ENCODE measurements around the gene CYP4F8.

Gene CYP4F8

GRCh38 chr19:15616627-15617270 lies 1.7 kb downstream of the CYP4F8 start:
- DNase-seq = no peak

GRCh38 chr19:15618321-15618720 lies 3.3 kb downstream of the CYP4F8 start:
- DNase-seq = no peak

- DNase-seq = no peak
Measured at GRCh38 chr19:15621801-15622200, 6.8 kb downstream of the CYP4F8 start.

- DNase-seq = no peak
Measured at GRCh38 chr19:15622991-15623390, 8.0 kb downstream of the CYP4F8 start.

- no peak for DNase-seq
Measured at GRCh38 chr19:15623711-15624318, 8.8 kb downstream of the CYP4F8 start.

GRCh38 chr19:15628236-15629002 lies 13.4 kb downstream of the CYP4F8 start:
- no peak for DNase-seq

GRCh38 chr19:15629003-15629880 lies 14.2 kb downstream of the CYP4F8 start:
- DNase-seq = peak; percentile 22

GRCh38 chr19:15631817-15632216 lies 16.8 kb downstream of the CYP4F8 start:
- DNase-seq = peak; percentile 6

DNA sequence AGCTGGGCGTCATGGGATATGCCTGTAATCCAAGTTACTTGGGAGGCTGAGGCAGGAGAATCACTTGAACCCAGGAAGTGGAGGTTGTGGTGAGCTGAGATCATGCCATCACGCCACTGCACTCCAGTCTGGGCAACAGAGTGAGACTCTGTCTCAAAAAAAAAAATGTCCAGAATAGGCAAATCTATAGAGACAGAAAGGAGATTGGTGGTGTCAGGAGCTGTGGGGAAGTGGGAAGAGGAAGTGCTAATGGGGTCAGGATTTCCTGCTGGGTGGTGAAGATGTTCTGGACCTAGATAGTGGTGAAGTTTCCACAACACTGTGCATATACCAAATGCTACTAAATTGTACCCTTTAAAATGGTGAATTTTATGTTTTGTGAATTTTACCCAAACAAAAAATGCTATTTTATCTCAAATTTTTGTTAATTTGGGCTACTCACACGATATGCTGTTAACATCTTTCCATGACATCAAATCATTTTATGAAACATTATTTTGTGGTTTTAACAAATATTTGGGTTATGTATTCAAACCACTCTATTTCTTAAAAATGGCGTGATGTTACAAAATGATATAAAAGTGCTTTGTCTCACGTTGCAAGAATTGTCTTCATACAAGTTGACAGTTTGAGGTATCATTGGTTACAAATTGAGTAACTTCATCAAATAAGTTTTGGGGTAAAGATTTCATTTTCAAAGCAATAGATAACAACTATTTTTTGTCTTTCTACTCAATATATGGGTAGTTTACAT lies 18.2 kb downstream of the CYP4F8 start:
- DNase-seq = no peak

- no peak for DNase-seq
Measured at GRCh38 chr19:15634105-15634504, 19.1 kb downstream of the CYP4F8 start.

- DNase-seq = no peak
Measured at GRCh38 chr19:15635016-15635805, 20.2 kb downstream of the CYP4F8 start.

GRCh38 chr19:15636026-15636425 lies 21.0 kb downstream of the CYP4F8 start:
- no peak for DNase-seq

- no peak for DNase-seq
Measured at GRCh38 chr19:15639596-15639995, 24.6 kb downstream of the CYP4F8 start.

- DNase-seq = no peak
Measured at GRCh38 chr19:15640294-15640903, 25.4 kb downstream of the CYP4F8 start, which contains the start of gene CYP4F3. Gene CYP4F3, plus strand, starts transcription at chr19:15640897. Its CDS starts 519 bp downstream, at chr19:15641416.

- DNase-seq = no peak
Measured at GRCh38 chr19:15640904-15641597, 26.0 kb downstream of the CYP4F8 start.

- no peak for DNase-seq
Measured at GRCh38 chr19:15641901-15642491, 27.0 kb downstream of the CYP4F8 start.

DNA sequence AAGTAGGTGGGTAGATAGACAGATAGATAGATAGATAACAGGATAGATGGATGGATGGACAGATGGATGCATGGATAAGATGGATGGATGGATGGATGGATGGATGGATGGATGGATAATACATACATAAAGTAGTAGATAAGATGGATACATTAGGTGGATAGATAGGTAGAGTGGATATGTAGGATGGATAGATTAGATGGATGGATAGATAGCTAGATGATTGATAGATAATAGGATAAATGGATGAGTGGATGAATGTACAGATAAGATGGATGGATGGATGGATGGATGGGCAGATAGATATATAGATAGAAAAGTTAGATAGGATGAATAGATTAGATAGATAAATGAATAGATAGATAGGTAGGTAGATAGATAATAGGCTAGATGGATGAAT lies 27.8 kb downstream of the CYP4F8 start:
- DNase-seq = no peak

DNA sequence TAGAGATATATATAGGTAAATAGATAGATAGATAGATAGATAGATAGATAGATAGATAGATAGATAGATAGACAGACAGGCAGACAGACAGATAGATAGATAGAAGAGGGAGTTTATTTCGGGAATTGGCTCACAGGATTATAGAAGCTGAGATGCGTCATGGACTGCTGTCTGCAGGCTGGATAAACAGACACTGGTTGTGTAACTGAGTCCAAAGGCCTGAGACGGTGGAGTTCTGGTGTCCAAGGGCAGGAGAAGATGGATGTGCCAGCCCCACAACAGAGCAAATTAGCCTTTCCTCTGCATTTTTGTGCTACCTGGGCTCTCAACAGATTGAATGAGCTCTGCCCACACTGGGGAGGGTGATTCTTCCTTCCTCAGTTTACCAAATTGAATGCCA lies 28.4 kb downstream of the CYP4F8 start:
- no peak for DNase-seq

DNA sequence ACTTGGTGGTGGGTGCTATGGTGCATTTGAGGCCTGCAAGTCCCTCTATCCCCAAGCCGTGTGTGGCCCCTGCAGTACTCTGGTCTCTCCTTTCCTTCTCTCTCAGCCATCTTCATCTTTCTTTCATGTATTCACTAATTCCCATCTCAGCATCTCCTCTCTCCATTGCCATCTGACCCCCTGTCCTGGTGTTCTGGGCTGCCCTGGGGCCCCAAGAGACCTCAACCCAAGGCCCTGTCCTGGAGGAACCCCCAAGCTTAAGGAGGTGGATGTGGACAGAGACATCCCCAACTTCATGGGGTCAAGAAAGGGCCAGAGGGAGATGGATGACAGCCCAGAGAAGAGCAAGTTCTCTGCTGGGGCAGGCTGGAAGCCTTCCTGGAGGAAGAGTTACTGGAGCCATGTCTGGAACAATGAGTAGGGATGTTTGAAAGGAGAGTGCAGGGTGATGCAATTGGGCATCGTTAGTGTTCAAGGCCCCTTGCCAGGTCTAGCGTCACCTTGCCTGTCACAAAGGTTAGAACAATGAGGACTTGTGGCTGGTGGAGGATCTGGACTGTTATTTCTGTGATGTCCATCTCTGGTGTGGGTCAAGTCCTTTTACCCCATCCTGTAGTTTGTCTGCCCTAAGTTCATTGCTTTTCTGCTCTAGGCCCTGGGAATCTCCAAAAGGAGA lies 29.2 kb downstream of the CYP4F8 start:
- DNase-seq = no peak

Data from HCEC 1CT (cell line).